GM18861 (cell line): ENCODE results near the gene PDGFC.

Experiments
- ATAC-seq: cut with Tn5 transposase; IDR thresholded peaks from one replicate; pipeline ENCODE4 v1.9.1; 2021; ENCODE audit not compliant: unreplicated experiment

Gene PDGFC

GRCh38 chr4:156975686-156976085 lies 4.1 kb upstream of the PDGFC start:
- no peak for ATAC-seq

- ATAC-seq = no peak
These were observed 2.7 kb upstream of the PDGFC start for GRCh38 chr4:156974264-156974663.

GRCh38 chr4:156972379-156973015 lies 898 bp upstream of the PDGFC start:
- ATAC-seq = no peak

- ATAC-seq = no peak
These were observed 379 bp downstream of the PDGFC start for GRCh38 chr4:156971165-156971675.

- no peak for ATAC-seq
These were observed 966 bp downstream of the PDGFC start for GRCh38 chr4:156970501-156971164.

GRCh38 chr4:156969911-156970310 lies 1.7 kb downstream of the PDGFC start:
- ATAC-seq = no peak

GRCh38 chr4:156969101-156969500 lies 2.5 kb downstream of the PDGFC start:
- ATAC-seq = no peak

GRCh38 chr4:156968479-156968984 lies 3.1 kb downstream of the PDGFC start:
- ATAC-seq = peak; percentile 85

- no peak for ATAC-seq
These were observed 4.8 kb downstream of the PDGFC start for GRCh38 chr4:156966836-156967235.

- ATAC-seq = no peak
These were observed 8.2 kb downstream of the PDGFC start for GRCh38 chr4:156963419-156963818.

- no peak for ATAC-seq
These were observed 9.0 kb downstream of the PDGFC start for GRCh38 chr4:156962528-156962974.

- no peak for ATAC-seq
These were observed 9.6 kb downstream of the PDGFC start for GRCh38 chr4:156962058-156962358.

- no peak for ATAC-seq
These were observed 10.2 kb downstream of the PDGFC start for GRCh38 chr4:156961196-156962057.

- ATAC-seq = no peak
These were observed 12.3 kb downstream of the PDGFC start for GRCh38 chr4:156959298-156959702.

- no peak for ATAC-seq
These were observed 13.1 kb downstream of the PDGFC start for GRCh38 chr4:156958276-156959074.

GRCh38 chr4:156957556-156957955 lies 14.0 kb downstream of the PDGFC start:
- no peak for ATAC-seq

GRCh38 chr4:156956826-156957368 lies 14.7 kb downstream of the PDGFC start:
- no peak for ATAC-seq

GRCh38 chr4:156956359-156956758 lies 15.2 kb downstream of the PDGFC start:
- ATAC-seq = no peak

- no peak for ATAC-seq
These were observed 17.0 kb downstream of the PDGFC start for GRCh38 chr4:156954587-156954986.

- ATAC-seq = no peak
These were observed 17.6 kb downstream of the PDGFC start for GRCh38 chr4:156953951-156954350.
